Measurements from ENCODE around the gene PTPRU.

The PTPRU gene

GRCh38 chr1:29343476-29343875 lies 107.2 kb downstream of the PTPRU start:
- no peak for DNase-seq

- DNase-seq: no peak
Observed at GRCh38 chr1:29343908-29344307, 107.6 kb downstream of the PTPRU start.

GRCh38 chr1:29344336-29344735 lies 108.0 kb downstream of the PTPRU start:
- peak; percentile 63 to 88 for DNase-seq

GRCh38 chr1:29346576-29346975 lies 110.3 kb downstream of the PTPRU start:
- DNase-seq: no peak

- no peak for DNase-seq
Observed at GRCh38 chr1:29349871-29350491, 113.7 kb downstream of the PTPRU start.

GRCh38 chr1:29352719-29353420 lies 116.5 kb downstream of the PTPRU start:
- no peak for DNase-seq

GRCh38 chr1:29354511-29355098 lies 118.3 kb downstream of the PTPRU start:
- DNase-seq: no peak

GRCh38 chr1:29355375-29355774 lies 119.1 kb downstream of the PTPRU start:
- DNase-seq: peak; percentile 46 to 84

- DNase-seq: no peak
Observed at GRCh38 chr1:29356663-29357062, 120.3 kb downstream of the PTPRU start.

- DNase-seq: no peak
Observed at GRCh38 chr1:29357452-29357851, 121.1 kb downstream of the PTPRU start.

- DNase-seq: no peak
Observed at GRCh38 chr1:29358183-29358582, 121.9 kb downstream of the PTPRU start.

- no peak for DNase-seq
Observed at GRCh38 chr1:29360768-29361167, 124.4 kb downstream of the PTPRU start.

- no peak for DNase-seq
Observed at GRCh38 chr1:29361686-29362085, 125.4 kb downstream of the PTPRU start.

- no peak for DNase-seq
Observed at GRCh38 chr1:29362116-29362515, 125.8 kb downstream of the PTPRU start.

GRCh38 chr1:29362764-29363163 lies 126.4 kb downstream of the PTPRU start:
- DNase-seq: no peak

GRCh38 chr1:29363536-29363935 lies 127.2 kb downstream of the PTPRU start:
- DNase-seq: no peak

GRCh38 chr1:29364101-29364678 lies 127.9 kb downstream of the PTPRU start:
- no peak for DNase-seq

GRCh38 chr1:29365906-29366670 lies 129.8 kb downstream of the PTPRU start:
- DNase-seq: no peak

GRCh38 chr1:29368936-29369932 lies 132.9 kb downstream of the PTPRU start:
- DNase-seq: no peak

- DNase-seq: no peak
Observed at GRCh38 chr1:29370067-29370466, 133.7 kb downstream of the PTPRU start.

GRCh38 chr1:29371332-29371731 lies 135.0 kb downstream of the PTPRU start:
- no peak for DNase-seq

- no peak for DNase-seq
Observed at GRCh38 chr1:29372108-29372507, 135.8 kb downstream of the PTPRU start.
